ENCODE measurements around the gene SPATS2.
A peak's percentile ranks its signal among the peaks of the same experiment; 100 is the strongest.

- TF ChIP-seq FOXP2 (optimal IDR thresholded peaks at IDR 0.05; ENCODE audit: control extremely low read depth, extremely low read length, insufficient read depth) (no peak), POLR2AphosphoS5 (IDR thresholded peaks at IDR 0.05; ENCODE audit: borderline replicate concordance, low read depth, low read length) (peak; percentile 88)
These were observed 44.3 kb upstream of the SPATS2 start, which contains the start of gene TROAP for GRCh38 chr12:49322708-49323523.

All from SK-N-MC (cell line).